HepG2 (cell line): ENCODE measurements around the gene DAD1. TPM values are rescaled to one million over a fixed set of nuclear protein-coding genes. Genes with fewer than 3 reads are reported as not detected.

Source experiments
- AGO1 ChIP-seq: fragments of 200-400 bp; formaldehyde crosslinking; IDR thresholded peaks from 2 replicates; pipeline ENCODE4 v1.6.1; 2017; ENCODE audit warnings: mild to moderate bottlenecking, low read depth, low read length, moderate library complexity; ENCODE audit not compliant: poor library complexity, severe bottlenecking
- BRCA1 ChIP-seq: sonication (generic); formaldehyde crosslinking; IDR thresholded peaks from 2 replicates; pipeline ENCODE4 v1.4.0; 2020; ENCODE audit warnings: missing genetic modification reagents
- DMTF1 ChIP-seq: sonication (generic); formaldehyde crosslinking; IDR thresholded peaks from 2 replicates; pipeline ENCODE4 v1.4.0; 2020; ENCODE audit warnings: mild to moderate bottlenecking, missing genetic modification reagents
- GABPA ChIP-seq, 2 experiments: IDR thresholded peaks; 2 replicates each; pipeline ENCODE4 v1.6.1; 2011 to 2016; ENCODE audit warnings: low read depth in 2 of 2, low read length in 1 of 2, missing biosample characterization in 1 of 2, missing genetic modification characterization in 1 of 2
- GATAD2A ChIP-seq: IDR thresholded peaks from 2 replicates; pipeline ENCODE4 v1.6.1; 2016
- KAT2B ChIP-seq: fragments of 150-350 bp; IDR thresholded peaks from 2 replicates; pipeline ENCODE4 v1.6.1; 2014; ENCODE audit warnings: low read depth, low read length, borderline replicate concordance
- MEIS1 ChIP-seq: sonication (generic); formaldehyde crosslinking; IDR thresholded peaks from 2 replicates; pipeline ENCODE4 v1.9.0; 2021; ENCODE audit warnings: mild to moderate bottlenecking, missing genetic modification reagents, moderate library complexity, borderline replicate concordance
- MYNN ChIP-seq: sonication (generic); formaldehyde crosslinking; IDR thresholded peaks from 2 replicates; pipeline ENCODE4 v1.4.0; 2020; ENCODE audit warnings: mild to moderate bottlenecking, low read depth, missing genetic modification reagents
- NFIC ChIP-seq: IDR thresholded peaks from 2 replicates; pipeline ENCODE4 v1.6.1; 2012; ENCODE audit warnings: mild to moderate bottlenecking, low read length, inconsistent platforms
- NR2F2 ChIP-seq: IDR thresholded peaks from 2 replicates; pipeline ENCODE4 v1.6.1; 2012; ENCODE audit warnings: low read depth, inconsistent platforms, borderline replicate concordance
- PLRG1 ChIP-seq: fragments of 450-650 bp; conservative IDR thresholded peaks from 2 replicates; pipeline ENCODE4 v1.6.1; 2016
- SAP130 ChIP-seq: IDR thresholded peaks from 2 replicates; pipeline ENCODE4 v1.6.1; 2016; ENCODE audit warnings: low read depth
- SMARCE1 ChIP-seq: fragments of 450-650 bp; IDR thresholded peaks from 2 replicates; pipeline ENCODE4 v1.6.1; 2017; ENCODE audit warnings: borderline replicate concordance
- SRSF4 ChIP-seq: fragments of 200-400 bp; formaldehyde crosslinking; IDR thresholded peaks from one replicate; pipeline ENCODE4 v1.6.1; 2018; ENCODE audit warnings: mild to moderate bottlenecking, low read depth, low read length, moderate library complexity; ENCODE audit not compliant: poor library complexity, severe bottlenecking
- ZBTB1 ChIP-seq: sonication (generic); formaldehyde crosslinking; IDR thresholded peaks from 2 replicates; pipeline ENCODE4 v1.4.0; 2020; ENCODE audit warnings: missing genetic modification reagents, borderline replicate concordance
- ZBTB37 ChIP-seq: sonication (generic); formaldehyde crosslinking; IDR thresholded peaks from 2 replicates; pipeline ENCODE4 v1.4.0; 2020; ENCODE audit warnings: mild to moderate bottlenecking, missing genetic modification reagents
- ZNF136 ChIP-seq: sonication (generic); formaldehyde crosslinking; IDR thresholded peaks from 2 replicates; pipeline ENCODE4 v1.8.1; 2022; ENCODE audit warnings: low read depth, mild to moderate bottlenecking, moderate library complexity, missing genetic modification reagents
- ZNF552 ChIP-seq: sonication (generic); formaldehyde crosslinking; IDR thresholded peaks from 2 replicates; pipeline ENCODE4 v1.9.0; 2022; ENCODE audit warnings: missing genetic modification reagents, mild to moderate bottlenecking, borderline replicate concordance
- ZNF557 ChIP-seq: sonication (generic); formaldehyde crosslinking; IDR thresholded peaks from 2 replicates; pipeline ENCODE4 v1.4.0; 2020; ENCODE audit warnings: missing genetic modification reagents
- ZNF577 ChIP-seq: sonication (generic); formaldehyde crosslinking; IDR thresholded peaks from 2 replicates; pipeline ENCODE4 v1.4.0; 2020; ENCODE audit warnings: mild to moderate bottlenecking, low read depth, missing genetic modification reagents, borderline replicate concordance
- ZNF749 ChIP-seq: sonication (generic); formaldehyde crosslinking; IDR thresholded peaks from 2 replicates; pipeline ENCODE4 v1.8.0; 2022; ENCODE audit warnings: mild to moderate bottlenecking, missing genetic modification reagents, moderate library complexity, borderline replicate concordance
- ZNF816 ChIP-seq: sonication (generic); formaldehyde crosslinking; IDR thresholded peaks from 2 replicates; pipeline ENCODE4 v1.8.0; 2022; ENCODE audit warnings: missing genetic modification reagents, mild to moderate bottlenecking, borderline replicate concordance
- polyA plus RNA-seq, 8 experiments: library from polyadenylated mRNA; depleted of rRNA in 3 of 8; stranded (reverse) in 7 of 8; unstranded in 1 of 8; fragments of >200 nt; fragmentation: Illumina TruSeq in 4 of 8; extraction: Trizol in 4 of 8; gene quantifications; 2 replicates each; pipeline versions ENCODE4 v1.2.1 to v1.2.3, GENCODE V29; 2011 to 2016; ENCODE audit warnings: low read depth in 4 of 8, missing spikeins in 1 of 8, mixed read lengths in 1 of 8; ENCODE audit not compliant: insufficient read depth in 1 of 8
- total RNA-seq, 5 experiments: library from RNA; depleted of rRNA; stranded (reverse); fragments of >200 nt; fragmentation: Illumina TruSeq; extraction: Trizol; gene quantifications; 2 replicates each; pipeline ENCODE4 v1.2.3, GENCODE V29; 2016; ENCODE audit warnings: low read depth in 1 of 5
- TF ChIP-seq, protein P1 (sequence below): sonication (generic); formaldehyde crosslinking; IDR thresholded peaks from 2 replicates; pipeline ENCODE4 v1.5.1; 2020; ENCODE audit warnings: mild to moderate bottlenecking, moderate library complexity, missing genetic modification reagents

The DAD1 gene
- total and polyA plus RNA-seq, 2 of the 13 experiments (the other 11 are each of a cell fraction or from before 2014, with no cell fraction given) = 558 to 626 TPM

GRCh38 chr14:22556021-22556989, 32.7 kb downstream of the DAD1 start (continued):
- no peak; the same call in 1 of the 2 replicates for TF ChIP-seq ZNF552 (CRISPR knock-in tag)
- no peak for TF ChIP-seq ZBTB37 (CRISPR knock-in tag)
- TF ChIP-seq ZNF749 (CRISPR knock-in tag) = no peak
- no peak for TF ChIP-seq KAT2B
- TF ChIP-seq MYNN = no peak
- TF ChIP-seq MEIS1 (CRISPR knock-in tag) = peak; percentile 27; the same call in 1 of the 2 replicates
- no peak for TF ChIP-seq NR2F2
- TF ChIP-seq ZNF136 (CRISPR knock-in tag) = no peak
- TF ChIP-seq DMTF1 (CRISPR knock-in tag) = no peak
- TF ChIP-seq SMARCE1 = no peak
- no peak for TF ChIP-seq NFIC
- TF ChIP-seq, protein P1, sequence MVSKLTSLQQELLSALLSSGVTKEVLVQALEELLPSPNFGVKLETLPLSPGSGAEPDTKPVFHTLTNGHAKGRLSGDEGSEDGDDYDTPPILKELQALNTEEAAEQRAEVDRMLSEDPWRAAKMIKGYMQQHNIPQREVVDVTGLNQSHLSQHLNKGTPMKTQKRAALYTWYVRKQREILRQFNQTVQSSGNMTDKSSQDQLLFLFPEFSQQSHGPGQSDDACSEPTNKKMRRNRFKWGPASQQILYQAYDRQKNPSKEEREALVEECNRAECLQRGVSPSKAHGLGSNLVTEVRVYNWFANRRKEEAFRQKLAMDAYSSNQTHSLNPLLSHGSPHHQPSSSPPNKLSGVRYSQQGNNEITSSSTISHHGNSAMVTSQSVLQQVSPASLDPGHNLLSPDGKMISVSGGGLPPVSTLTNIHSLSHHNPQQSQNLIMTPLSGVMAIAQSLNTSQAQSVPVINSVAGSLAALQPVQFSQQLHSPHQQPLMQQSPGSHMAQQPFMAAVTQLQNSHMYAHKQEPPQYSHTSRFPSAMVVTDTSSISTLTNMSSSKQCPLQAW (CRISPR knock-in tag) = no peak
- no peak for TF ChIP-seq BRCA1 (CRISPR knock-in tag)
- no peak for TF ChIP-seq GATAD2A (CRISPR knock-in tag)
- peak; percentile 26; the same call in 1 of the 2 replicates for TF ChIP-seq SAP130 (CRISPR knock-in tag)
- TF ChIP-seq ZBTB1 (CRISPR knock-in tag) = no peak
- no peak for TF ChIP-seq PLRG1
- TF ChIP-seq ZNF577 (CRISPR knock-in tag) = no peak
- peak; percentile 13 for TF ChIP-seq AGO1
- no peak for TF ChIP-seq GABPA (IDR thresholded peaks at IDR 0.05; ENCODE audit: low read depth, low read length)
- no peak for TF ChIP-seq GABPA (CRISPR knock-in tag; IDR thresholded peaks at IDR 0.05; ENCODE audit: low read depth)
- no peak for TF ChIP-seq SRSF4
- TF ChIP-seq ZNF557 (CRISPR knock-in tag) = no peak
- no peak for TF ChIP-seq ZNF816 (CRISPR knock-in tag)
